ENCODE results near the gene ENAH. TPM values are rescaled to one million over a fixed set of nuclear protein-coding genes. Genes with fewer than 3 reads are reported as not detected.

The ENAH gene
- total RNA-seq, 4 donors from 2014 or later = 198 to 229 (median 201) TPM

DNA sequence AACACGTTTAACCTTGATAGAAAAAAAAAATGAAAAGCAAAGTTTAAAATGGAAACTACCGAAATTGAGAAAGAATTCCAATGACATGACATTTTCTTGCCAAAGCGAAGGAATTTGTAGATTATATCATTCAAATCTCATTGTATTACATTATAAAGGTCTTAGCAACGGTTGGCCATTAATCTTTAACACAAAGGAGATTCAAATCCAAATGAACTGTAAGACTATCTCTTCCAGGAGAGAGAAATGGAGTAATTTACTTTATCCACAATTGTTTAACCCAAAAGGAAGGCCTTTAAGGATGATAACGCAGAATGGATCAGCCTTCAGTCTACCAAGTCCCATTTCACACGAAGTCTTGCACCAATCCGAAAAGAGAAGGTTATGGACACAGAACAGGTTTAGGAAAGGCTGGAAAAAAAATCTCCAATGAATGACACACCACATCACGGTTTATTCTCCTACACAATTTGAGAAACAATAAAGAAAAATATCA is 1.5 kb downstream of the ENAH start:
- no peaks in the 10 kb centered on the region for H3K9me3 ChIP-seq
- WGBS = 23% methylated on average over 8 of the region's 8 CpGs
- peak overlapping the region; percentile 93 to 98 (median 96) for H3K4me3 ChIP-seq
- H3K27ac ChIP-seq (replicated peaks in 1 of 4) = peak overlapping the region; percentile 96 to 100 (median 98)
- peaks cover 0 to 8% (median 0%) of the 10 kb centered on the region in 4 donors for H3K27me3 ChIP-seq
- intact Hi-C loops (cut with DNase I) = loop anchor here (5.0 to 10.0 kb wide), 2 partner anchors 121 to 167 kb away; no protein-coding TSS in a partner anchor
- peaks cover 33 to 56% (median 48%) of the 10 kb centered on the region in 4 donors for H3K4me1 ChIP-seq
- TF ChIP-seq POLR2A (IDR thresholded peaks at IDR 0.05; ENCODE audit: low read depth) (no peak), POLR2AphosphoS5 (IDR thresholded peaks at IDR 0.05) (no peak), EP300 (IDR thresholded peaks at IDR 0.05) (no peak)
- TF ChIP-seq, protein P1, sequence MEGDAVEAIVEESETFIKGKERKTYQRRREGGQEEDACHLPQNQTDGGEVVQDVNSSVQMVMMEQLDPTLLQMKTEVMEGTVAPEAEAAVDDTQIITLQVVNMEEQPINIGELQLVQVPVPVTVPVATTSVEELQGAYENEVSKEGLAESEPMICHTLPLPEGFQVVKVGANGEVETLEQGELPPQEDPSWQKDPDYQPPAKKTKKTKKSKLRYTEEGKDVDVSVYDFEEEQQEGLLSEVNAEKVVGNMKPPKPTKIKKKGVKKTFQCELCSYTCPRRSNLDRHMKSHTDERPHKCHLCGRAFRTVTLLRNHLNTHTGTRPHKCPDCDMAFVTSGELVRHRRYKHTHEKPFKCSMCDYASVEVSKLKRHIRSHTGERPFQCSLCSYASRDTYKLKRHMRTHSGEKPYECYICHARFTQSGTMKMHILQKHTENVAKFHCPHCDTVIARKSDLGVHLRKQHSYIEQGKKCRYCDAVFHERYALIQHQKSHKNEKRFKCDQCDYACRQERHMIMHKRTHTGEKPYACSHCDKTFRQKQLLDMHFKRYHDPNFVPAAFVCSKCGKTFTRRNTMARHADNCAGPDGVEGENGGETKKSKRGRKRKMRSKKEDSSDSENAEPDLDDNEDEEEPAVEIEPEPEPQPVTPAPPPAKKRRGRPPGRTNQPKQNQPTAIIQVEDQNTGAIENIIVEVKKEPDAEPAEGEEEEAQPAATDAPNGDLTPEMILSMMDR (IDR thresholded peaks at IDR 0.05) = no peak
- no peaks in the 10 kb centered on the region for H3K36me3 ChIP-seq
- DNase-seq (ENCODE audit: extremely low spot score) = no peak

DNA sequence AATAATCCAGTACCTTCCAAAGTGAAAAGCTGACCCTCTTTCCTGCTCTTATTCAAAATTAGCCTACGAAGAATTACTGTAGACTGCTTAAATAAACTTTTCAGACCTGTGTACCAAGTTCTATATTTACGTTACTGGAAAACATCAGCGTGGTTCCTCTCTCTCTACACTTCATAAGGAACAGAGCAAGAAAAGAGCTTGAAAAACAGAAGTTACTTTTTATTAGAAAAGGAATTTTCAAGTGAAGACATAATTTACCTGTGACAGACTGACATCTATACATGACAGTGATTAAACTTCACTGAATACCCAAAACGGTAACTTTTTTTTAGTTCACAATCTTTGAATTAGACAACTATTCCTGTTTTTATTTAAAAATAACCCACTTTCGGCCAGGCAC is 2.7 kb downstream of the ENAH start:
- intact Hi-C loops (cut with DNase I) = loop anchor here (5.0 to 10.0 kb wide), 2 partner anchors 122 to 165 kb away; no protein-coding TSS in a partner anchor
- Histone ChIP-seq H3K4me3 (peak overlapping the region; percentile 93 to 98 (median 96)), H3K27ac (replicated peaks in 1 of 4) (peak overlapping the region; percentile 96 to 100 (median 98)), H3K4me1 (peaks cover 29 to 43% (median 36%) of the 10 kb centered on the region in 4 donors), H3K9me3 (no peaks in the 10 kb centered on the region), H3K36me3 (no peaks in the 10 kb centered on the region), H3K27me3 (peaks cover 0 to 8% (median 0%) of the 10 kb centered on the region in 4 donors)
- no peak for DNase-seq (ENCODE audit: extremely low spot score)
- 46% methylated on average over 5 of the region's 5 CpGs for WGBS
- TF ChIP-seq EP300 (IDR thresholded peaks at IDR 0.05) (no peak), POLR2AphosphoS5 (IDR thresholded peaks at IDR 0.05) (no peak), POLR2A (IDR thresholded peaks at IDR 0.05; ENCODE audit: low read depth) (no peak)
- TF ChIP-seq, protein P1 (IDR thresholded peaks at IDR 0.05) = no peak

DNA sequence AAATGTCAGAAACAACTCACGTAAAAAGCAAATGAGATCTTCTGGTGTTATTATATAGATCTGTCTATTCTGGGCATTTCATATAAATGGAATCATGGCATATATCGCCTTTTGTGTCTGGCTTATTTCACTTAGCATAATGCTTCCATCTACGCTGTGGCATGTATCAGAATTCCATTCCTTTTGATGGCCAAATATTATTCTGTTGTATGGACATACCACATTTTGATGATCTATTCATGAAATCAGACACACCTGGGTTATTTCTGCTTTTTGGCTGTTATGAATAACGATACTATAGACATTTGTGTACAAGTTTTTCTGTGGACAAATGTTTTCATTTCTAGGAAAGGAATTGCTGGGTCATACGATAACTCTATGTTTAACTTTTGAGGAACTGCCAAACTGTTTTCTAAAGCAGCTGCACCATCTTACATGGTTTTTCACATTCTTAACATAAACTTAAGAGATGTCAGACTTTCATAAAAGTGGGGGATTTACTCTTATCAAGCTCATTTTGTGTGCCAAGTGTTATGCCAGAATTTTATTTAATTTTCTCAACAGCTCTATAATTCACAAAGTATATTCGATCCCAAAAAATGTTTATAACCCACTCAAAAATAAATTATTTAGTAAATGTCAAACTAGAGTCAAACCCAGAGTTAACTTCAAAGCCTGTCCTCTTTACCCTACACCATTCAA is 7.6 kb downstream of the ENAH start:
- intact Hi-C loops (cut with DNase I) = loop anchor here (10.0 kb wide), 1 partner anchor 199 kb away; no protein-coding TSS in a partner anchor
- no peak for DNase-seq (ENCODE audit: extremely low spot score)
- Histone ChIP-seq H3K4me1 (peaks cover 16 to 44% (median 35%) of the 10 kb centered on the region in 4 donors), H3K27ac (replicated peaks in 1 of 4) (no peak overlapping the region), H3K36me3 (peaks cover 0 to 16% (median 1%) of the 10 kb centered on the region in 4 donors), H3K9me3 (no peaks in the 10 kb centered on the region), H3K27me3 (no peaks in the 10 kb centered on the region), H3K4me3 (no peak overlapping the region)
- no peak for TF ChIP-seq POLR2AphosphoS5 (IDR thresholded peaks at IDR 0.05)
- no peak for TF ChIP-seq EP300 (IDR thresholded peaks at IDR 0.05)
- TF ChIP-seq POLR2A (IDR thresholded peaks at IDR 0.05; ENCODE audit: low read depth) = no peak
- TF ChIP-seq, protein P1 (IDR thresholded peaks at IDR 0.05) = no peak
- 82% methylated on average over 6 of the region's 6 CpGs for WGBS

DNA sequence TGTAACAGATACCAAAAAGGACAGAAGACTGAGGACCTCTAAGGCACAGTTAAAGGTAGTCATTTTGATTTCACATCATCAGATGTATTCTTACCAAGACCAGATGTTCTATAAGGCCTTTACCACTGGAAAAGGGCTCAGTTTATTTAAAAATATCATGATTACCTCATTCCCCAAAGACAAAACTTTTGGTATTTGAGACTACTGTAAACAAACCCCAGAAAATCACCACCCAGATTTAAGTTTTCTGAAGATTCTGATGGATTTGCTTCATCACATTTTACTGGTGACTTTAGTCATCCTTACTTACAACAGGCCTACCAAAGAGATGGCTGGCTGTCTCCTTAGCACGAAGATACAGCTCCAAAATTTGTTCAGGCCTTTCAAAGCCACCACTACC is 8.3 kb downstream of the ENAH start:
- TF ChIP-seq, protein P1 (IDR thresholded peaks at IDR 0.05) = no peak
- no peak for TF ChIP-seq POLR2A (IDR thresholded peaks at IDR 0.05; ENCODE audit: low read depth)
- TF ChIP-seq EP300 (IDR thresholded peaks at IDR 0.05) = no peak
- TF ChIP-seq POLR2AphosphoS5 (IDR thresholded peaks at IDR 0.05) = no peak
- peaks cover 13 to 44% (median 33%) of the 10 kb centered on the region in 4 donors for H3K4me1 ChIP-seq
- intact Hi-C loops (cut with DNase I) = loop anchor here (10.0 kb wide), 1 partner anchor 200 kb away; no protein-coding TSS in a partner anchor
- no peak overlapping the region for H3K27ac ChIP-seq (replicated peaks in 1 of 4)
- peaks cover 0 to 16% (median 1%) of the 10 kb centered on the region in 4 donors for H3K36me3 ChIP-seq
- DNase-seq (ENCODE audit: extremely low spot score) = no peak
- no peak overlapping the region for H3K4me3 ChIP-seq
- H3K9me3 ChIP-seq = no peaks in the 10 kb centered on the region
- 88% methylated on average over 1 of the region's 1 CpG for WGBS
- H3K27me3 ChIP-seq = no peaks in the 10 kb centered on the region
